HG03039 (cell line): Measurements from ENCODE around the gene PIMREG.

Experiments
- ATAC-seq: cut with Tn5 transposase; IDR thresholded peaks from one replicate; pipeline ENCODE4 v1.9.1; 2021; ENCODE audit warnings: mild to moderate bottlenecking, moderate library complexity; ENCODE audit not compliant: unreplicated experiment

PIMREG gene

GRCh38 chr17:6460531-6461161 lies 16.4 kb downstream of the PIMREG start:
- no peak for ATAC-seq

GRCh38 chr17:6461246-6461645 lies 17.0 kb downstream of the PIMREG start:
- ATAC-seq, result no peak

- ATAC-seq, result no peak
Measured at GRCh38 chr17:6461792-6462524, 17.7 kb downstream of the PIMREG start.

GRCh38 chr17:6462692-6463091 lies 18.4 kb downstream of the PIMREG start:
- ATAC-seq, result no peak

GRCh38 chr17:6463616-6464445 lies 19.6 kb downstream of the PIMREG start:
- no peak for ATAC-seq

GRCh38 chr17:6464446-6465041 lies 20.3 kb downstream of the PIMREG start:
- ATAC-seq, result no peak

- ATAC-seq, result no peak
Measured at GRCh38 chr17:6465206-6466003, 21.1 kb downstream of the PIMREG start.

- ATAC-seq, result no peak
Measured at GRCh38 chr17:6467567-6467966, 23.3 kb downstream of the PIMREG start.

GRCh38 chr17:6468051-6468790 lies 24.0 kb downstream of the PIMREG start:
- ATAC-seq, result no peak

- ATAC-seq, result no peak
Measured at GRCh38 chr17:6470146-6470718, 26.0 kb downstream of the PIMREG start.

GRCh38 chr17:6470751-6471521 lies 26.7 kb downstream of the PIMREG start:
- ATAC-seq, result no peak

- no peak for ATAC-seq
Measured at GRCh38 chr17:6471531-6472465, 27.5 kb downstream of the PIMREG start.

GRCh38 chr17:6472517-6472916 lies 28.3 kb downstream of the PIMREG start:
- ATAC-seq, result no peak

- ATAC-seq, result no peak
Measured at GRCh38 chr17:6473128-6473767, 29.0 kb downstream of the PIMREG start.

GRCh38 chr17:6474376-6474775 lies 30.1 kb downstream of the PIMREG start:
- no peak for ATAC-seq

- no peak for ATAC-seq
Measured at GRCh38 chr17:6474906-6475305, 30.7 kb downstream of the PIMREG start.

- no peak for ATAC-seq
Measured at GRCh38 chr17:6475411-6475810, 31.2 kb downstream of the PIMREG start.
